ENCODE data around the gene IFNAR1.

DNA sequence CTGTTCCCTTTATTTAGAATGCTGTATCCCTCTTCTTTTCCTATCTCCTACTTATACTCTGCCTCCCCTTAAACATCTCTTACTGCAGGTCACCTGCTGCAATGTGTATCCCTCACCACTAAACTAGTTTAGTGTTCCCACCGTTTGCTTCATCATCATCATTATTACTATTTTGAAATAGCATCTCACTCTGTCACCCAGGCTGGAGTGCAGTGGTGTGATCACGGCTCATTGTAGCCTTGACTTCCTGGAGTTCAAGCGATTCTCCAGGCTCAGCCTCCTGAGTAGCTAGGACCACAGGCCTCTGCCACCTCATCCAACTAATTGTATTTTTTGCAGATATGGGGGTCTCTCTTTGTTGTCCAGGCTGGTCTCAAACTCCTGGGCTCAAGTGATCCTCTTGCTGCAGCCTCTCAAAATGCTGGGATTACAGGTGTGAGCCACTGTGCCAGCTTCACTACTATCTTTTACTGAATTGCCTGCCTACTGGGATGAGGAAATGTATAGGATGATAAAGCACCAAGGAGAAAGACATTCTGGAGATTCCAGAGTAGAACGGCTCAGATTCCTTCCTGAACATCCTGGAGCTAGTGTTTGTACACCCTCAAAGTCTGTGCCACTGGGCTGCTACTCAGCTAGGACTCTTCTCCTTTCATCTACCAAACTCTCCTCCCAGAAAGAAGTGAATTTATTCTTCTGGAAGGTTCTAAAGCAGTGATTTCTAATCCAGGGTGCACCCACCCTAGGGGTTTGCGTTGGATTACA is 8.6 kb upstream of the IFNAR1 start:
- TF ChIP-seq POLR2AphosphoS5 (IDR thresholded peaks at IDR 0.05; ENCODE audit: low read depth, low read length) (no peak), SIN3A (IDR thresholded peaks at IDR 0.05; ENCODE audit: borderline replicate concordance, insufficient read depth, low read length) (no peak), TAF1 (IDR thresholded peaks at IDR 0.05; ENCODE audit: borderline replicate concordance, insufficient read depth, low read length) (no peak), FOXP2 (optimal IDR thresholded peaks at IDR 0.05; ENCODE audit: borderline replicate concordance, extremely low read depth, extremely low read length, insufficient read depth) (no peak)
- TF ChIP-seq, protein P1, sequence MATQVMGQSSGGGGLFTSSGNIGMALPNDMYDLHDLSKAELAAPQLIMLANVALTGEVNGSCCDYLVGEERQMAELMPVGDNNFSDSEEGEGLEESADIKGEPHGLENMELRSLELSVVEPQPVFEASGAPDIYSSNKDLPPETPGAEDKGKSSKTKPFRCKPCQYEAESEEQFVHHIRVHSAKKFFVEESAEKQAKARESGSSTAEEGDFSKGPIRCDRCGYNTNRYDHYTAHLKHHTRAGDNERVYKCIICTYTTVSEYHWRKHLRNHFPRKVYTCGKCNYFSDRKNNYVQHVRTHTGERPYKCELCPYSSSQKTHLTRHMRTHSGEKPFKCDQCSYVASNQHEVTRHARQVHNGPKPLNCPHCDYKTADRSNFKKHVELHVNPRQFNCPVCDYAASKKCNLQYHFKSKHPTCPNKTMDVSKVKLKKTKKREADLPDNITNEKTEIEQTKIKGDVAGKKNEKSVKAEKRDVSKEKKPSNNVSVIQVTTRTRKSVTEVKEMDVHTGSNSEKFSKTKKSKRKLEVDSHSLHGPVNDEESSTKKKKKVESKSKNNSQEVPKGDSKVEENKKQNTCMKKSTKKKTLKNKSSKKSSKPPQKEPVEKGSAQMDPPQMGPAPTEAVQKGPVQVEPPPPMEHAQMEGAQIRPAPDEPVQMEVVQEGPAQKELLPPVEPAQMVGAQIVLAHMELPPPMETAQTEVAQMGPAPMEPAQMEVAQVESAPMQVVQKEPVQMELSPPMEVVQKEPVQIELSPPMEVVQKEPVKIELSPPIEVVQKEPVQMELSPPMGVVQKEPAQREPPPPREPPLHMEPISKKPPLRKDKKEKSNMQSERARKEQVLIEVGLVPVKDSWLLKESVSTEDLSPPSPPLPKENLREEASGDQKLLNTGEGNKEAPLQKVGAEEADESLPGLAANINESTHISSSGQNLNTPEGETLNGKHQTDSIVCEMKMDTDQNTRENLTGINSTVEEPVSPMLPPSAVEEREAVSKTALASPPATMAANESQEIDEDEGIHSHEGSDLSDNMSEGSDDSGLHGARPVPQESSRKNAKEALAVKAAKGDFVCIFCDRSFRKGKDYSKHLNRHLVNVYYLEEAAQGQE (IDR thresholded peaks at IDR 0.05; ENCODE audit: insufficient read depth in 1 of 2, low read depth in 2 of 2, low read length in 2 of 2), result no peak
